ENCODE measurements around the gene RPTOR.
A peak's percentile ranks its signal among the peaks of the same experiment; 100 is the strongest.
"Not testable (repeated sequence)": the region's sequence is repeated elsewhere in the genome, so short reads cannot be mapped to it uniquely, and the experiment has no call there.

Gene RPTOR

GRCh38 chr17:80694992-80695912, 150.6 kb downstream of the RPTOR start:
- no peak overlapping the region for H3K4me3 ChIP-seq (ENCODE audit: low read length)
- no peaks in the 10 kb centered on the region for H3K9me3 ChIP-seq (ENCODE audit: control insufficient read depth, low read length)
- peaks cover 22% of the 10 kb centered on the region for H3K4me1 ChIP-seq (ENCODE audit: control insufficient read depth, insufficient read depth, low read length)

DNA sequence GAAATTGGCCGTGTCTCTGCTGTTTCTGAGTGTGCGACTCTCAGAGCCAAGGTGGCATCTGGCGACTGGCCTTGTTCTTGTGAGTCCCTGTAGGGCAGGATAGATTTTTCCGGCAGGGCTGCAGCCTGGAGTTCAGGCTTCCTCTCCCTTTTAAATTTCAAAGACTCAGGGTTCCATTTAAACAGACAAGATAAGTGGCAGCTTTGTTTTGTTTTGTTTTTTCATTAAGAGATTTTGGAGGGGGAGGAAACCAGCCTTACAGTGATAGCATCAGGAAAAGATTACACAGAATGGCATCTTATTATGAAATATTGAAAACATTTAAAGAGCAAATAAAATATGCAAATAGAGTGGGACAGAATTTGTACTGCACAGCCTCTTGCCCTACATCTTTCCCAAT, 151.3 kb downstream of the RPTOR start:
- Histone ChIP-seq H3K9me3 (ENCODE audit: control insufficient read depth, low read length) (no peaks in the 10 kb centered on the region), H3K4me1 (ENCODE audit: control insufficient read depth, insufficient read depth, low read length) (peaks cover 22% of the 10 kb centered on the region), H3K4me3 (ENCODE audit: low read length) (no peak overlapping the region), H3K36me3 (ENCODE audit: control insufficient read depth, insufficient read depth, low read length, severe bottlenecking) (no peaks in the 10 kb centered on the region), H3K9ac (ENCODE audit: low read length) (no peak overlapping the region), H3K27me3 (replicated peaks; ENCODE audit: control insufficient read depth, insufficient read depth, low read length) (no peaks in the 10 kb centered on the region)
- DNase-seq (ENCODE audit: low read depth), result peak; percentile 57

More at GRCh38 chr17:80694992-80695912, 150.6 kb downstream of the RPTOR start:
- H3K27me3 ChIP-seq (replicated peaks; ENCODE audit: control insufficient read depth, insufficient read depth, low read length), result no peaks in the 10 kb centered on the region
- no peak overlapping the region for H3K9ac ChIP-seq (ENCODE audit: low read length)
- no peak for DNase-seq (ENCODE audit: low read depth)
- no peaks in the 10 kb centered on the region for H3K36me3 ChIP-seq (ENCODE audit: control insufficient read depth, insufficient read depth, low read length, severe bottlenecking)

GRCh38 chr17:80696456-80696855, 151.8 kb downstream of the RPTOR start:
- H3K4me1 ChIP-seq (ENCODE audit: control insufficient read depth, insufficient read depth, low read length), result peaks cover 22% of the 10 kb centered on the region
- DNase-seq (ENCODE audit: low read depth), result no peak
- H3K36me3 ChIP-seq (ENCODE audit: control insufficient read depth, insufficient read depth, low read length, severe bottlenecking), result no peaks in the 10 kb centered on the region
- H3K27me3 ChIP-seq (replicated peaks; ENCODE audit: control insufficient read depth, insufficient read depth, low read length), result no peaks in the 10 kb centered on the region
- no peaks in the 10 kb centered on the region for H3K9me3 ChIP-seq (ENCODE audit: control insufficient read depth, low read length)
- H3K4me3 ChIP-seq (ENCODE audit: low read length), result peak overlapping the region; percentile 16
- H3K9ac ChIP-seq (ENCODE audit: low read length), result no peak overlapping the region

DNA sequence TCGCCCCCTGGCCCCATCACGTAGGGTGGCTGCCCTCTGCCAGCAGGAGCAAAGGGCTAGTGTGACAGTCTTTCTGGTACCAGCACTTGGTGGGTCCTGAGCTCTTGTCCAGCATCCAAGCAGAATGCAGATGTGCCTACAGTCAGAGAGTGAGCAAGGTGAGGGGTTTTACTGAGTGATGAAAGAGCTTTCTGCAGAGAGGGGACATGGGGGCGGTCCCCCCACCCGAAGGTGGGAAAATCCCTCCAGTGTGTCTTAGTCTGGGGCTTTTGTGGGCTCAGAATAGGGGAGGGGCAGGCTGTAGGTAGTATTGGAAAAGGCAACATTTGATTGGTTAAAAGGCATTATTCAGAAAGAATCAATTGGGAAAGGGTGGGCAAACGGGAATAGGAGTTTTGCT, 152.3 kb downstream of the RPTOR start:
- peaks cover 22% of the 10 kb centered on the region for H3K4me1 ChIP-seq (ENCODE audit: control insufficient read depth, insufficient read depth, low read length)
- no peaks in the 10 kb centered on the region for H3K9me3 ChIP-seq (ENCODE audit: control insufficient read depth, low read length)
- no peak overlapping the region for H3K9ac ChIP-seq (ENCODE audit: low read length)
- no peaks in the 10 kb centered on the region for H3K36me3 ChIP-seq (ENCODE audit: control insufficient read depth, insufficient read depth, low read length, severe bottlenecking)
- no peak for DNase-seq (ENCODE audit: low read depth)
- H3K4me3 ChIP-seq (ENCODE audit: low read length), result peak overlapping the region; percentile 16
- H3K27me3 ChIP-seq (replicated peaks; ENCODE audit: control insufficient read depth, insufficient read depth, low read length), result no peaks in the 10 kb centered on the region

- no peaks in the 10 kb centered on the region for H3K27me3 ChIP-seq (replicated peaks; ENCODE audit: control insufficient read depth, insufficient read depth, low read length)
- H3K9me3 ChIP-seq (ENCODE audit: control insufficient read depth, low read length), result no peaks in the 10 kb centered on the region
- no peak overlapping the region for H3K9ac ChIP-seq (ENCODE audit: low read length)
- DNase-seq (ENCODE audit: low read depth), result no peak
- H3K4me1 ChIP-seq (ENCODE audit: control insufficient read depth, insufficient read depth, low read length), result peaks cover 22% of the 10 kb centered on the region
- no peaks in the 10 kb centered on the region for H3K36me3 ChIP-seq (ENCODE audit: control insufficient read depth, insufficient read depth, low read length, severe bottlenecking)
- no peak overlapping the region for H3K4me3 ChIP-seq (ENCODE audit: low read length)
Observed at GRCh38 chr17:80698297-80698696, 153.7 kb downstream of the RPTOR start.

- H3K9ac ChIP-seq (ENCODE audit: low read length); H3K27me3 ChIP-seq (replicated peaks; ENCODE audit: control insufficient read depth, insufficient read depth, low read length); H3K4me3 ChIP-seq (ENCODE audit: low read length); DNase-seq (ENCODE audit: low read depth); H3K9me3 ChIP-seq (ENCODE audit: control insufficient read depth, low read length); H3K36me3 ChIP-seq (ENCODE audit: control insufficient read depth, insufficient read depth, low read length, severe bottlenecking): not testable (repeated sequence)
- peaks cover 22% of the 10 kb centered on the region for H3K4me1 ChIP-seq (ENCODE audit: control insufficient read depth, insufficient read depth, low read length)
Observed at GRCh38 chr17:80699205-80699604, 154.6 kb downstream of the RPTOR start.

- Histone ChIP-seq H3K27me3 (replicated peaks; ENCODE audit: control insufficient read depth, insufficient read depth, low read length) (no peaks in the 10 kb centered on the region), H3K4me1 (ENCODE audit: control insufficient read depth, insufficient read depth, low read length) (peaks cover 14% of the 10 kb centered on the region), H3K9ac (ENCODE audit: low read length) (no peak overlapping the region), H3K9me3 (ENCODE audit: control insufficient read depth, low read length) (no peaks in the 10 kb centered on the region), H3K4me3 (ENCODE audit: low read length) (no peak overlapping the region), H3K36me3 (ENCODE audit: control insufficient read depth, insufficient read depth, low read length, severe bottlenecking) (no peaks in the 10 kb centered on the region)
- DNase-seq (ENCODE audit: low read depth), result no peak
Observed at GRCh38 chr17:80701730-80702129, 157.1 kb downstream of the RPTOR start.

GRCh38 chr17:80702315-80703141, 157.9 kb downstream of the RPTOR start:
- Histone ChIP-seq H3K27me3 (replicated peaks; ENCODE audit: control insufficient read depth, insufficient read depth, low read length) (no peaks in the 10 kb centered on the region), H3K4me1 (ENCODE audit: control insufficient read depth, insufficient read depth, low read length) (peaks cover 12% of the 10 kb centered on the region), H3K9me3 (ENCODE audit: control insufficient read depth, low read length) (no peaks in the 10 kb centered on the region), H3K36me3 (ENCODE audit: control insufficient read depth, insufficient read depth, low read length, severe bottlenecking) (no peaks in the 10 kb centered on the region), H3K9ac (ENCODE audit: low read length) (no peak overlapping the region), H3K4me3 (ENCODE audit: low read length) (no peak overlapping the region)
- no peak for DNase-seq (ENCODE audit: low read depth)

DNA sequence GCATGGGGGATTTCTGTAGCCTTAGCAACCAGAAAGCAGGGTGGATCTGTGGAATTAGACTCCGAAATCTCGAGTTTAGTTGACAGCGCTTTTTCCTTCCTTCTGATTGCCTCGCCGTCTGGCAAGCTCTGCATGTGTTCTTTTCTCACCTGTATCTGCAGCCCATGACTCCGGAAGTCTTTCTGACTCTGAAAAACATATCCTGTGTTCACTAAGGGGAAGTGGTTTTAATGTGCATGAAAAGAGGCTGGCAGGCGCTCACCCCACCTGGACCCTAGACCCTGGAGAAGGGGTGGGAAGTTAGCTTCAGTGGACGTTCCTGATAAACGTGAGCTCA, 158.5 kb downstream of the RPTOR start:
- peaks cover 3% of the 10 kb centered on the region for H3K36me3 ChIP-seq (ENCODE audit: control insufficient read depth, insufficient read depth, low read length, severe bottlenecking)
- peaks cover 12% of the 10 kb centered on the region for H3K4me1 ChIP-seq (ENCODE audit: control insufficient read depth, insufficient read depth, low read length)
- no peak overlapping the region for H3K9ac ChIP-seq (ENCODE audit: low read length)
- no peak overlapping the region for H3K4me3 ChIP-seq (ENCODE audit: low read length)
- no peaks in the 10 kb centered on the region for H3K9me3 ChIP-seq (ENCODE audit: control insufficient read depth, low read length)
- no peaks in the 10 kb centered on the region for H3K27me3 ChIP-seq (replicated peaks; ENCODE audit: control insufficient read depth, insufficient read depth, low read length)
- DNase-seq (ENCODE audit: low read depth), result no peak

- DNase-seq (ENCODE audit: low read depth), result peak; percentile 40
- no peak overlapping the region for H3K4me3 ChIP-seq (ENCODE audit: low read length)
- no peaks in the 10 kb centered on the region for H3K9me3 ChIP-seq (ENCODE audit: control insufficient read depth, low read length)
- H3K27me3 ChIP-seq (replicated peaks; ENCODE audit: control insufficient read depth, insufficient read depth, low read length), result no peaks in the 10 kb centered on the region
- H3K36me3 ChIP-seq (ENCODE audit: control insufficient read depth, insufficient read depth, low read length, severe bottlenecking), result peaks cover 7% of the 10 kb centered on the region
- H3K9ac ChIP-seq (ENCODE audit: low read length), result no peak overlapping the region
- peaks cover 12% of the 10 kb centered on the region for H3K4me1 ChIP-seq (ENCODE audit: control insufficient read depth, insufficient read depth, low read length)
Observed at GRCh38 chr17:80704381-80704819, 159.8 kb downstream of the RPTOR start.

DNA sequence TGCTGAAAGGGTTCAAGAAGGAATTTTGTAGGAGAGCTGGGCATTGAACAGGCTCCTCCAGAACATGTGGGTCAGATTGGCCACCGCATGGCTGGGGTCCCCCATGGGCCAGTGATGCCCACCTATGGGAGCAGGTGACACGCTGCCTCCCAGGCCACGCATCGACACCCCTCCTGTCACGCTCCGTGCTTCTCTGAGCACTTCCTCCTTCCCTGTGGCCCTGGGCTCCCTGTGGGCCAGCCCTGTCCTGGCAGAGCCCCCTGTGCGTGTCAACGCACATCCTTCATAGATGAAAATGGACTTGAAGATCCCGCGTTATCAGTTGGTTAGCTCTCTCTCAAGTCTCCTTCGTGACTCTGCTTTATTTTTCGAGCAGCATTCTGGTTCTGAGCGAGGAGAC, 160.3 kb downstream of the RPTOR start:
- no peaks in the 10 kb centered on the region for H3K9me3 ChIP-seq (ENCODE audit: control insufficient read depth, low read length)
- no peak for DNase-seq (ENCODE audit: low read depth)
- no peak overlapping the region for H3K4me3 ChIP-seq (ENCODE audit: low read length)
- H3K4me1 ChIP-seq (ENCODE audit: control insufficient read depth, insufficient read depth, low read length), result peaks cover 12% of the 10 kb centered on the region
- H3K9ac ChIP-seq (ENCODE audit: low read length), result no peak overlapping the region
- H3K27me3 ChIP-seq (replicated peaks; ENCODE audit: control insufficient read depth, insufficient read depth, low read length), result no peaks in the 10 kb centered on the region
- peaks cover 7% of the 10 kb centered on the region for H3K36me3 ChIP-seq (ENCODE audit: control insufficient read depth, insufficient read depth, low read length, severe bottlenecking)

Measured in adipocyte (in vitro differentiated cells).